Naive thymus-derived CD4-positive, alpha-beta T cell (primary cell): ENCODE results near the gene DCAF10. TPM values are rescaled to one million over a fixed set of nuclear protein-coding genes. Genes with fewer than 3 reads are reported as not detected.

Source experiments
- ATAC-seq: fragments of 150-1000 bp; cut with Tn5 transposase; 2 replicates; pipeline ENCODE4 v1.10.0; 2021; ENCODE audit warnings: mild to moderate bottlenecking, moderate library complexity
- CTCF ChIA-PET: fragments of 350-600 bp; sonication (Branson Sonifier 250); formaldehyde crosslinking; loops from one replicate; lab custom pipeline; 2021; ENCODE audit warnings: antibody characterized with exemption; lab: Charles Lee
- POLR2A ChIA-PET: fragments of 350-600 bp; sonication (Branson Sonifier 250); formaldehyde crosslinking; loops from one replicate; lab custom pipeline; 2021; ENCODE audit warnings: antibody characterized with exemption, inconsistent platforms; lab: Charles Lee
- DNase-seq, 9 donors: peaks; one replicate each; pipeline versions ENCODE4 v3.0.0 to v3.0.0-alpha.2; 2020 to 2022; ENCODE audit warnings: mixed read lengths in 1 of 9
- H3K27ac ChIP-seq: one replicate; pipeline ENCODE4 v1.7.0; 2013; ENCODE audit warnings: mild to moderate bottlenecking, low read depth, low read length, moderate library complexity
- H3K27me3 ChIP-seq, 2 donors: one replicate each; pipeline ENCODE4 v1.7.0; 2013; ENCODE audit warnings: low read length in 2 of 2, mild to moderate bottlenecking in 2 of 2, moderate library complexity in 2 of 2; ENCODE audit not compliant: control insufficient read depth in 2 of 2, insufficient read depth in 2 of 2
- H3K36me3 ChIP-seq, 3 experiments: 1 replicate in 2 of 3; 2 replicates in 1 of 3; pipeline ENCODE4 v1.7.0; 2013; ENCODE audit warnings: low read length in 3 of 3, mild to moderate bottlenecking in 3 of 3, moderate library complexity in 1 of 3; ENCODE audit not compliant: insufficient read depth in 3 of 3, control insufficient read depth in 2 of 3
- H3K4me1 ChIP-seq, 2 donors: one replicate each; pipeline ENCODE4 v1.7.0; 2013; ENCODE audit warnings: low read length in 2 of 2, mild to moderate bottlenecking in 2 of 2, moderate library complexity in 1 of 2; ENCODE audit not compliant: control insufficient read depth in 2 of 2, insufficient read depth in 2 of 2
- H3K4me3 ChIP-seq: 2 replicates; pipeline ENCODE4 v1.7.0; 2013; ENCODE audit warnings: mild to moderate bottlenecking, low read length
- H3K9me3 ChIP-seq, 3 experiments: 1 replicate in 2 of 3; 2 replicates in 1 of 3; pipeline ENCODE4 v1.7.0; 2013; ENCODE audit warnings: low read length in 3 of 3; ENCODE audit not compliant: control insufficient read depth in 2 of 3
- H3K27ac Mint-ChIP-seq, 9 donors: one replicate each; pipeline ENCODE4 v1.8.0; 2020 to 2022; ENCODE audit warnings: mixed read lengths in 9 of 9, mild to moderate bottlenecking in 8 of 9, moderate library complexity in 5 of 9, inconsistent platforms in 2 of 9
- H3K27me3 Mint-ChIP-seq, 5 donors: one replicate each; pipeline ENCODE4 v1.8.0; 2021 to 2022; ENCODE audit warnings: mixed read lengths in 5 of 5, mild to moderate bottlenecking in 1 of 5
- H3K36me3 Mint-ChIP-seq, 5 donors: one replicate each; pipeline ENCODE4 v1.8.0; 2020 to 2022; ENCODE audit warnings: mixed read lengths in 5 of 5, mild to moderate bottlenecking in 3 of 5, inconsistent platforms in 1 of 5
- H3K4me1 Mint-ChIP-seq, 7 donors: one replicate each; pipeline ENCODE4 v1.8.0; 2020 to 2022; ENCODE audit warnings: mixed read lengths in 7 of 7, mild to moderate bottlenecking in 3 of 7, inconsistent platforms in 1 of 7
- H3K4me3 Mint-ChIP-seq, 10 donors: one replicate each; pipeline ENCODE4 v1.8.0; 2020 to 2022; ENCODE audit warnings: mild to moderate bottlenecking in 10 of 10, mixed read lengths in 10 of 10, moderate library complexity in 6 of 10, inconsistent platforms in 2 of 10
- H3K9me3 Mint-ChIP-seq, 11 donors: one replicate each; pipeline ENCODE4 v1.8.0; 2020 to 2022; ENCODE audit warnings: mixed read lengths in 11 of 11, mild to moderate bottlenecking in 4 of 11, inconsistent platforms in 1 of 11, moderate library complexity in 1 of 11
- intact Hi-C, 2 donors: fragments of 100-400 bp; cut with micrococcal nuclease; formaldehyde crosslinking; loops; one replicate each; pipeline ENCODE4 v1.15.1; 2023
- polyA plus RNA-seq, 2 donors: library from polyadenylated mRNA; unstranded; fragments of 300-500 nt; fragmentation: Illumina TruSeq; gene quantifications; one replicate each; pipeline ENCODE4 v1.2.3, GENCODE V29; 2021
- total RNA-seq, 6 experiments: library from RNA in 5 of 6; stranded (reverse) in 5 of 6; gene quantifications; 1 replicate in 5 of 6; 2 replicates in 1 of 6; pipeline ENCODE4 v1.2.3 and lab custom pipeline; 2021 to 2026

The DCAF10 gene
- total and polyA plus RNA-seq, 7 experiments from 2014 or later, result 12.1 to 28.6 (median 21.9) TPM

DNA sequence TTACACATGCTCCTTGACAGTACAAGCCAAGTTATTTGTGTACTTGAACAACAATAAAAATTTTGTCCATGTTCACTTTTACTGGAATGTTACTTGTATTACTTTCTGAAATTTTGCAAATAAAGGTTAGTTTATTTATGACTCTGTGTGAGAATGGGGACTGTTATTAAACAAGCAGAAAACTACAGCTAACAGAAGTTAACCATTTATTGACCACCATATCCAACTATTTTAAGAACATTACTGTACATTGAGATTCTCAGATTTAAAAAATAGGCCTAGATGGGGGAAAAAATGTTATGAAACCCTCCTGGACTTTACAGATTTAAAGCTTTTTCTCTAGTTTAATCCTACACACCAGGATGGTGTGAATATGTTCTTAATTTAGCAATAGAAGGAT lies 101.5 kb downstream of the DCAF10 start:
- Mint-ChIP-seq H3K27ac (peak overlapping the region in 1 of 9 donors; percentile 25), H3K4me1 (peaks cover 16 to 43% (median 30%) of the 10 kb centered on the region in 7 donors), H3K27me3 (peaks cover 0 to 4% (median 0%) of the 10 kb centered on the region in 5 donors), H3K36me3 (peaks cover 0 to 10% (median 5%) of the 10 kb centered on the region in 5 donors), H3K4me3 (peak overlapping the region in 4 of 10 donors; percentile 9 to 40 (median 18)), H3K9me3 (no peaks in the 10 kb centered on the region)
- intact Hi-C loops, result loop anchor here in 1 of 2 donors (1.0 to 5.0 kb wide), 3 partner anchors 152 to 415 kb away; partner anchors contain the start of genes FBXO10 and POLR1E
- Histone ChIP-seq H3K36me3 (peaks cover 0 to 20% (median 7%) of the 10 kb centered on the region in 3 experiments), H3K4me1 (peaks cover 20 to 22% of the 10 kb centered on the region in 2 donors), H3K27ac (no peak overlapping the region), H3K27me3 (no peaks in the 10 kb centered on the region), H3K9me3 (no peaks in the 10 kb centered on the region), H3K4me3 (peak overlapping the region; percentile 69)
- CTCF ChIA-PET, result no interaction called here
- ATAC-seq, result no peak
- DNase-seq, result no peak
- POLR2A ChIA-PET, result interaction anchor here (0.7 kb wide), 1 partner anchor 47 kb away, joined by 3 read pairs; no protein-coding TSS in a partner anchor

DNA sequence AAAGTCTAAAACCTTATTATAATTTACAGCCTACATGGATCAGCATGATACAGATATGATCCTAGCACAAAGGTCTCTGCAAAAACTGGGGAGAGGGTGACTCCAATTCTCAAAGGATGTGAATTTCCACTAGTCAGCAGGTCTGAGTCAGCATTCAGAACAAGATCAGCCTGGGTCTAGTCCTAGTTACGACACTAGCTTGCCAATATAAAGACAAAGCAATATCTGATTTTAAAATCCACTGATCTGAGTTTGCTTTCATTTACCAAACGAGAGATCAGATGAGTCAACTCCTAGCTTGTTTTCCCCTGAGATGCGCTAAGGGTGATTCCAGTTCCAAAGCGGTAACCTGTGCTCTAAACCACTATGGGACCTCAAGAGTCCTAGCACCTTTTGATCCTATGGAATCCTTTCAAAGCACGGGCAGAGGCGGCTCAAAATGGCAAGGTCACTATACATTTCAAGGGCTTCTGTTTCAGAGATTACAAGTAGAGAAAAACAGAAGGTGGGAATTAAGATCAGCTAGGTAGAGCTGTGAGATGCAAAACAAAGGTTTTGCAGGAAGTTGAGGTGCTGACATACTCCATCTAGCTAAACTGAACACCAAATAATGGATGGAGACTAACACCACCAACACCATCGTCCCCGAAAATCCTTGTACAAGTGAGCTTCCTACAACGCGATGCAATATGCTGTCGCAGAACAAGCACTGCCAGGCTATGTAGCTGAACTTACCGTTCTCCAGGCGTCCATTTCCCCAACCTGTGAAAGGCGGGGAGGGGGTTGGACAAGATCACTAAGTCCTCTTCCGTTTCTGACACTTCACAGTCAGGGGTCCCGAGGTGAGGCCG lies 102.4 kb downstream of the DCAF10 start:
- H3K4me1 Mint-ChIP-seq, result peaks cover 16 to 41% (median 27%) of the 10 kb centered on the region in 7 donors
- intact Hi-C loops, result loop anchor here (1.0 to 5.0 kb wide), 4 partner anchors 118 to 416 kb away; partner anchors contain the start of genes EXOSC3 (in 1 of the 2), FBXO10 (in 1 of the 2) and POLR1E (in 1 of the 2)
- Histone ChIP-seq H3K9me3 (no peaks in the 10 kb centered on the region), H3K36me3 (peaks cover 0 to 15% (median 7%) of the 10 kb centered on the region in 3 experiments), H3K4me3 (peak overlapping the region; percentile 69), H3K27me3 (no peaks in the 10 kb centered on the region), H3K4me1 (peaks cover 20 to 22% of the 10 kb centered on the region in 2 donors), H3K27ac (peak overlapping the region; percentile 71)
- H3K4me3 Mint-ChIP-seq, result peak overlapping the region; percentile 88 to 96 (median 90)
- ChIA-PET CTCF (interaction anchor here (0.9 kb wide), 2 partner anchors 11 to 1740 kb away, joined by 4 read pairs; no protein-coding TSS in a partner anchor), POLR2A (interaction anchor here (0.7 to 1.9 kb wide), 4 partner anchors 48 to 757 kb away, joined by 3 to 6 read pairs (median 3); partner anchors contain the start of genes EXOSC3 and SHB)
- DNase-seq (peak in 2 of 9 donors; percentile 6 to 17), ATAC-seq (no peak)
- peak overlapping the region in 8 of 9 donors; percentile 34 to 93 (median 78) for H3K27ac Mint-ChIP-seq
- peaks cover 0 to 4% (median 0%) of the 10 kb centered on the region in 5 donors for H3K27me3 Mint-ChIP-seq
- no peaks in the 10 kb centered on the region for H3K9me3 Mint-ChIP-seq
- peaks cover 0 to 5% (median under 1%) of the 10 kb centered on the region in 5 donors for H3K36me3 Mint-ChIP-seq

DNA sequence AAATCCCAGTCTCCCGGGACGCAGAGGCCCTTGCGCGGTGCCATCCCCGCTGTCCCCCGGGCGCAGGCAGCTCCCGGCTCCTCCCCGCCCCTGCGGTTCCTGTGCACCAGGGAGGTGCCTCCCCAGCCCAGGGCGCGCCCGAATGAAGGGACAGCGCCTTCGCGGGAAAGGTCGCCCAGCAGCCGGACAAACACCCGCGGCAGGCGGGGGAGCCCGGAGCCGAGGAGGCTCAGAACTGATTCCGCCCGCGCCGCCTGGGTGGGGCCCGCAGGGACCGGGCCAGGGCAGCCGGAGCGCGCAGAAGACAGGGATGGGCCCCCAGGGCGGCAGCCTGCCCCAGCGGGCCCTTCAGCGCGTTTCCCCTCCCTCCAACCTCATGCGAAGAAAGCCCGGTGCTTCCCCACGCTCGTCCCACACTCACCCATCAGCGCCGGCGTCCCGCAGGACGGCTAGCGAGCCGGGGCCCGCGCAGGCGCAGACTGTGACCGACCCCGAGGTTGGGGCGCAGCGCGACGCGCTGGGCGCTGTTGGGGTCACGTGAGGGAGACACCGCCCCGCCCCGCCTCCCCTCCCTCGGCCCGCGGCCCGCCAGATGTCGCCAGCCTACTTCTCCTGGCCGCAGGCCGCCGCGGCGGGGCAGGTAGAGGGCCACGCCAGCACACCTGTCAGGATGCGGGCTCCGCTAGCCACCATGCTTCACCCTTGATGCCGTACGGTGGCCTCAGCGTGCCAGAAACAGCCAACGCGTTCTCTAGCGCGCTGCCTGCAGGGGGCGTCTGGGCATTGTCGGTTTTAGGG lies 103.2 kb downstream of the DCAF10 start, which contains the start of gene SLC25A51:
Gene SLC25A51, minus strand, starts transcription at position 481 of the 798 bp plus-strand sequence. CDS start 15,577 bp downstream, outside the sequence.
- Histone ChIP-seq H3K4me3 (peak within 1 kb of the TSS; percentile 69), H3K36me3 (peaks cover 0 to 12% (median 5%) of the 10 kb centered on the region in 3 experiments), H3K4me1 (peaks cover 20 to 22% of the 10 kb centered on the region in 2 donors), H3K27me3 (no peaks in the 10 kb centered on the region), H3K27ac (peak within 1 kb of the TSS; percentile 71), H3K9me3 (no peaks in the 10 kb centered on the region)
- peak; percentile 89 to 99 (median 95) for DNase-seq
- Mint-ChIP-seq H3K27ac (peak within 1 kb of the TSS; percentile 90 to 97 (median 94)), H3K36me3 (peaks cover 0 to 4% (median 0%) of the 10 kb centered on the region in 5 donors), H3K27me3 (peaks cover 0 to 4% (median 0%) of the 10 kb centered on the region in 5 donors), H3K9me3 (no peaks in the 10 kb centered on the region), H3K4me3 (peak within 1 kb of the TSS; percentile 88 to 96 (median 90)), H3K4me1 (peaks cover 16 to 41% (median 30%) of the 10 kb centered on the region in 7 donors)
- ChIA-PET CTCF (interaction anchor here (0.9 to 1.0 kb wide), 3 partner anchors 10 to 1741 kb away, joined by 4 read pairs; no protein-coding TSS in a partner anchor), POLR2A (interaction anchor here (0.7 to 1.9 kb wide), 3 partner anchors 119 to 165 kb away, joined by 3 to 6 read pairs (median 3); partner anchors contain the start of genes EXOSC3 and SHB)
- intact Hi-C loops, result loop anchor here (1.0 to 5.0 kb wide), 10 partner anchors 103 to 489 kb away; partner anchors contain the start of genes ALDH1B1 (in 1 of the 2), DCAF10 (in 1 of the 2), EXOSC3 (in 1 of the 2) and FBXO10 (in 1 of the 2)
- ATAC-seq, result peak; percentile 93

DNA sequence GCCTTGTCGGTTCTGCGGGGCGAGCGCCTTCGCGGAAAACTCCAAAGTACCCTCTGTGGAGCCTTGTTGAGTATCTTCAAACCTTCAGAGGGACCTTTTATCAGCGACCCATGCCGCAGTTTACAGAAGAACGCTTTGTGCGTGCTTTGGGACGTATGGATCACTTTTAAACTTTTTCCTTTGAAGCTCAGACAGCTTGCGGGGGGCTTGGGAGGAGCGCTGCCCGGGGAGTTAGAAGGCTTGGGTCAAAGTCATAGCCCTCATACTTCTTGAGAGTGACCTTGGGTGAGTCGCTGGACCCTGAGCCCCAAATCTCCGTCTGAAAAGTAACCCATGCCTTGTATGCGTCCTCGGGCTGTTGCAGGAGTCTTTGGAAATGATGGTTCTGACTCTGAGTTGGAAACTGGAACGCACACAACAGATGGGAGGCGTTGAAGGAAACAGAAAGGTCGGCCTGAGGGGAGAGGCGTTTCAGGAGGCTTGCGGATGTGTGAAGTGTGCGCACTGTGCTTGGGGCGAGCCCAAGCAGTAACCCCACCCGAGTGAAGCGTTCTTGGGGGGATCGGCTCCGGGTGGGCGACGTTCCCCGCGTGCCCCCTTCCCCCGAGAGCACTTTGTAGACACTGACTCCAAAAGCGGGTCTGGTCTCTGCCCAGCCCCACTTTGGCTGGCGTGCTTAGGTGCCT lies 104.0 kb downstream of the DCAF10 start:
- ATAC-seq (no peak), DNase-seq (no peak)
- Histone ChIP-seq H3K9me3 (no peaks in the 10 kb centered on the region), H3K36me3 (peaks cover 0 to 5% (median 0%) of the 10 kb centered on the region in 3 experiments), H3K4me3 (peak overlapping the region; percentile 69), H3K27ac (peak overlapping the region; percentile 71), H3K27me3 (no peaks in the 10 kb centered on the region), H3K4me1 (peaks cover 20 to 22% of the 10 kb centered on the region in 2 donors)
- ChIA-PET CTCF (interaction anchor here (1.0 kb wide), 1 partner anchor 9 kb away, joined by 4 read pairs; no protein-coding TSS in a partner anchor), POLR2A (interaction anchor here (0.7 to 1.9 kb wide), 2 partner anchors 119 to 164 kb away, joined by 3 to 6 read pairs; partner anchors contain the start of gene SHB)
- Mint-ChIP-seq H3K36me3 (peaks cover 0 to 2% (median 0%) of the 10 kb centered on the region in 5 donors), H3K27me3 (peaks cover 0 to 4% (median 0%) of the 10 kb centered on the region in 5 donors), H3K27ac (peak overlapping the region; percentile 90 to 97 (median 94)), H3K4me1 (peaks cover 16 to 41% (median 30%) of the 10 kb centered on the region in 7 donors), H3K4me3 (peak overlapping the region; percentile 88 to 96 (median 90)), H3K9me3 (no peaks in the 10 kb centered on the region)
- intact Hi-C loops, result loop anchor here in 1 of 2 donors (1.0 to 5.0 kb wide), 9 partner anchors 104 to 488 kb away; partner anchors contain the start of genes ALDH1B1, DCAF10, FBXO10 and POLR1E

DNA sequence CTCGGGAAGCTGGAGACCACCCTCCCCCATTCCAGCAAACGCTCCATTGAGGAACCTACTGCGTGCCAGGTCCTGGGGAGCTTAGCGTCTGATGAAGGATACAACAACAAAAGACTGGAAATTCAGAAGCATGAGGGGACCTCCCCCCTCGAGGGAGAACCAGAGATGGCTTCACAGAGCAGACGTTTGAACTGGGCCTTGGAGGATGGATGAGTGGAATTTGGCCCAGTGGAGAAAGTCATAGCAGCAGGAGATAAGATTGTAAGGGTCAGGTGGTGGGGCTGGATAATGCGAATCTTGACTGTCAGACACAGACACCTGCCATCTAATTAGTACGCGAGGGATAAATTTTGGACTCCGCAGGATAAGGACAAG lies 104.5 kb downstream of the DCAF10 start:
- Histone ChIP-seq H3K4me1 (peaks cover 20 to 22% of the 10 kb centered on the region in 2 donors), H3K36me3 (peaks cover 0 to 5% (median 0%) of the 10 kb centered on the region in 3 experiments), H3K27me3 (no peaks in the 10 kb centered on the region), H3K27ac (peak overlapping the region; percentile 71), H3K9me3 (no peaks in the 10 kb centered on the region), H3K4me3 (peak overlapping the region; percentile 69)
- H3K4me3 Mint-ChIP-seq, result peak overlapping the region in 9 of 10 donors; percentile 25 to 93 (median 89)
- ATAC-seq, result no peak
- peak overlapping the region in 7 of 9 donors; percentile 25 to 97 (median 93) for H3K27ac Mint-ChIP-seq
- peaks cover 0 to 2% (median 0%) of the 10 kb centered on the region in 5 donors for H3K36me3 Mint-ChIP-seq
- no peaks in the 10 kb centered on the region for H3K9me3 Mint-ChIP-seq
- CTCF ChIA-PET, result interaction anchor here (1.0 to 1.3 kb wide), 2 partner anchors 9 to 152 kb away, joined by 4 read pairs; no protein-coding TSS in a partner anchor
- H3K27me3 Mint-ChIP-seq, result peaks cover 0 to 4% (median 0%) of the 10 kb centered on the region in 5 donors
- H3K4me1 Mint-ChIP-seq, result peaks cover 16 to 41% (median 30%) of the 10 kb centered on the region in 7 donors
- no peak for DNase-seq
- POLR2A ChIA-PET, result no interaction called here
- intact Hi-C loops, result loop anchor here in 1 of 2 donors (2.0 kb wide), 4 partner anchors 104 to 488 kb away; partner anchors contain the start of genes ALDH1B1, DCAF10 and SHB
